Measurements from ENCODE around the gene GP2. TPM values are rescaled to one million over a fixed set of nuclear protein-coding genes. Genes with fewer than 3 reads are reported as not detected.

The GP2 gene
- total RNA-seq, 1 experiment from 2014 or later: not detected

DNA sequence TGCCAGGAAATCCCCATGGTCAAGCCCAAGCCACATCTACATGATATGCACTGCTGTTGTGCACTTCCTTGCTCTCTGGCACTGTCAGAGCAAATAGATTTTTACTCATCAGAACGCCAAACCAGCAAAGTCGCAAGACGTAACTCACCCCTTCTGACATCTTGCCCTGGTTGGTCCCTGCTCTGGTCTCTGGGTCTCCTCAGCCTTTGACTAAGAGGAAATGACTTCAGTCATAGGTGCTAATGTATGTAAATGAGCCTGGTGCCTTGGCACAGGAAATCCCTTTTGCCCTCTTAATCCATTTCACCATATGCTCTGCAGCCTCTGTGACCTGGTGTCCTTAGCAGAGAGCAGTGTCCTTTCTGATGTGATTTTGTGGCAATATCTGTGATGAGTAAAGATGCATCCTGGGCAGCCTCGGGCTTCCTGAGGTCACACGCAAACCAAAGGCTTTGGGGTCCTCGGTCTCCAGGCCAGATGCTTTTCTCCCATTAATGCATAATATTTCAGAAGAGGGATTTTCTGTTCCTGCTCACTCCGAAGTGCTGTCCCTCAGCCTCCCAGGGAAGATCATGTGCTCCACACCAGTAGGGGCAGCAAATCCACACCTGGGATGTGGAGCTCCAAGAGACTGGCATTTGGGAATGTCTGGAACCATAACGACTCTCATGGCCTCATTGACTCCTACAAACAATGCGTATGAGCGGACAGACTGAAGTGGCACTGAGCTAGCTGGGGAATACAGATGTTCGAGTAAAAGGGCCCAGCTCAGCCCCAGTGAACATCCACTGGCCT is 66.9 kb downstream of the GP2 start:
- no peaks in the 10 kb centered on the region for H3K4me1 Mint-ChIP-seq (ENCODE audit: low read depth, unreplicated experiment)

More for the DNA sequence above, 66.9 kb downstream of the GP2 start:
- no peak for DNase-seq
- Histone ChIP-seq H3K27me3 (replicated peaks; ENCODE audit: control insufficient read depth, insufficient read depth, low read length) (no peaks in the 10 kb centered on the region), H3K4me3 (ENCODE audit: low read depth, low read length) (no peak overlapping the region), H3K9me3 (no peaks in the 10 kb centered on the region), H3K4me1 (no peaks in the 10 kb centered on the region), H3K36me3 (ENCODE audit: control insufficient read depth, insufficient read depth, low read length) (no peaks in the 10 kb centered on the region)
- Mint-ChIP-seq H3K9me3 (ENCODE audit: unreplicated experiment) (no peaks in the 10 kb centered on the region), H3K4me3 (ENCODE audit: unreplicated experiment) (no peak overlapping the region), H3K27me3 (ENCODE audit: insufficient read depth, unreplicated experiment) (peaks cover 14% of the 10 kb centered on the region), H3K36me3 (ENCODE audit: insufficient read depth, unreplicated experiment) (no peaks in the 10 kb centered on the region), H3K27ac (ENCODE audit: unreplicated experiment) (no peak overlapping the region)
- CTCF ChIA-PET: interaction anchor here (0.6 kb wide), 1 partner anchor 223 kb away, joined by 3 read pairs; no protein-coding TSS in a partner anchor
- TF ChIP-seq, protein P1, sequence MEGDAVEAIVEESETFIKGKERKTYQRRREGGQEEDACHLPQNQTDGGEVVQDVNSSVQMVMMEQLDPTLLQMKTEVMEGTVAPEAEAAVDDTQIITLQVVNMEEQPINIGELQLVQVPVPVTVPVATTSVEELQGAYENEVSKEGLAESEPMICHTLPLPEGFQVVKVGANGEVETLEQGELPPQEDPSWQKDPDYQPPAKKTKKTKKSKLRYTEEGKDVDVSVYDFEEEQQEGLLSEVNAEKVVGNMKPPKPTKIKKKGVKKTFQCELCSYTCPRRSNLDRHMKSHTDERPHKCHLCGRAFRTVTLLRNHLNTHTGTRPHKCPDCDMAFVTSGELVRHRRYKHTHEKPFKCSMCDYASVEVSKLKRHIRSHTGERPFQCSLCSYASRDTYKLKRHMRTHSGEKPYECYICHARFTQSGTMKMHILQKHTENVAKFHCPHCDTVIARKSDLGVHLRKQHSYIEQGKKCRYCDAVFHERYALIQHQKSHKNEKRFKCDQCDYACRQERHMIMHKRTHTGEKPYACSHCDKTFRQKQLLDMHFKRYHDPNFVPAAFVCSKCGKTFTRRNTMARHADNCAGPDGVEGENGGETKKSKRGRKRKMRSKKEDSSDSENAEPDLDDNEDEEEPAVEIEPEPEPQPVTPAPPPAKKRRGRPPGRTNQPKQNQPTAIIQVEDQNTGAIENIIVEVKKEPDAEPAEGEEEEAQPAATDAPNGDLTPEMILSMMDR (IDR thresholded peaks at IDR 0.05; ENCODE audit: insufficient read depth in 1 of 2, low read depth in 1 of 2, low read length in 1 of 2, severe bottlenecking in 1 of 2, unreplicated experiment in 1 of 2): peak in 1 of 2 experiments; percentile 10
- POLR2A ChIA-PET: no interaction called here
- intact Hi-C loops (cut with micrococcal nuclease; ENCODE audit: unreplicated experiment): no loop called here
- no TSS peak for BruUV-seq (replicated peaks)

Other genes with a start within 250 kb of the GP2 start
- not detected in 2 replicates for gene UMOD, start 25.2 kb upstream of the GP2 start, total RNA-seq (2022)
- gene PDILT, start 77.2 kb upstream of the GP2 start, total RNA-seq (2022): not detected in 2 replicates
- gene ACSM5, start 82.0 kb upstream of the GP2 start, total RNA-seq (2022): not detected in 2 replicates
- not detected in 2 replicates for gene ACSM2A, start 124.0 kb upstream of the GP2 start, total RNA-seq (2022)
- 0.56 and 1.4 TPM in 2 replicates for gene ACSM2B, start 248.9 kb upstream of the GP2 start, total RNA-seq (2022)